Measurements from ENCODE around the gene SF3B1.
"Not testable (repeated sequence)": the region's sequence is repeated elsewhere in the genome, so short reads cannot be mapped to it uniquely, and the experiment has no call there.

The SF3B1 gene

DNA sequence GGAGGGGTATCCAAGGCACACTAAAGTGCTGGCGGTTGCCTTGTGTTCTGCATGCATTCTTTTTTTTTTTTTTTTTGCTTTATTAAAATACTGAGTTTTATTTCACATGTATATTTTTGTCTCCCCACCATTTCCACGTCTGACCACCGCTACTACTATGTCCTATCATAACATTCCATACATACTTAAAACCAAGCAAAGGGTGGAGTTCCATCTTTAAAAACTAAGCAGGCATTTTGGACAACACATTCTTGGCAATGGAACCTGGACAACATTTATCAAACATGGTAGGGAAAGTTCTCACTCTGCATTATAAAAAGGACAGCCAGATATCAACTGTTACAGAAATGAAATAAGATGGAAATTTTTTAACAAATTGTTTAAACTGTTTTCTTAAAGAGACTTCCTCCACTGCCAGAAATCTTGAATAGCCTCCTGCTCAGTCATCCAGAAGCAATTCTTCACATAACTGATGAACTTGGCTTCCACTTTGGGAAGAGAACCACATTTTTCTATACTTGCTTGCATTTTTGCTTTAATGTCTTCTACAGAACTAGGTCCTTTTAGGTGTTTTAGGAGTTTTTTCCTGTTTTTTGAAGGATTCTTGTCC is 55.4 kb downstream of the SF3B1 start:
- DNase-seq (ENCODE audit: low read depth in 2 of 3, low spot score in 1 of 3): not testable (repeated sequence)

GRCh38 chr2:197378494-197379307 is 56.1 kb downstream of the SF3B1 start:
- peak; percentile 30 to 69 (median 45) for DNase-seq (ENCODE audit: low read depth in 2 of 3, low spot score in 1 of 3)

GRCh38 chr2:197378086-197378485 is 56.7 kb downstream of the SF3B1 start:
- no peak for DNase-seq (ENCODE audit: low read depth in 2 of 3, low spot score in 1 of 3)

DNA sequence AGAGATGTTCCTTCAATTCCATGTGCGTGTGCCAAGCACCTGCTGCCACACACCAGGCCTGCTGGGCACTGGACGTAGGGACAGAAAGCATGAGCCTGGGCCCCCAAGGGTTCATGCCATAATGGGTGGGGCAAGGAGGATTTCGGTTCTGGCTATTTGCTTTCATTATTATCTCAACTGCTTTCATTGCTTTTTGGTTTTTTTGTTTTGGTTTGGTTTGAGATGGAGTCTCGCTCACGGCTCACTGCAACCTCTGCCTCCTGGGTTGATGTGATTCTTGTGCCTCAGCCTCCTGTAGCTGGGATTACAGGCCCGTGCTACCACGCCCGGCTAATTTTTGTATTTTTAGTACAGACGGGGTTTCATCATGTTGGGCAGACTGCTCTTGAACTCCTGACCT is 57.2 kb downstream of the SF3B1 start:
- DNase-seq (ENCODE audit: low read depth in 2 of 3, low spot score in 1 of 3): no peak

DNA sequence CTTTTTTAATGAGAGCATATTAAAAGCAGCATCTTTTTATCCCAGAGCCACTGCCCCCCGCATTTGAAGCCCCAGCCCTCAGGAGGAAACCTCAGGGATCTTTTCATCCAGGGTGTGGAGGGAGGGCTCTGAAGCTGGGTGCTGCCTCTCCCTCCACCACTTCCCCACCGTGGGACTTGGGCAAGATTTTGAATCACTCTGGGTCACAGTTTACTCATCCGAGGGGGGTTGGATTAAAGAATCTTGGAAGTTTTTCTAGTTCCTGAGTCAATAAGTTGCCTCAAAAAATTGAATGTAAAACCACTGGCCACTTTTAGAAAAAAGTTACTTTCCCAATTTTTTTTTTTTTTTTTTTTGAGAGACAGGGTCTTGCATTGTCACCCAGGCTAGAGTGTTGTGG is 62.2 kb downstream of the SF3B1 start:
- DNase-seq (ENCODE audit: low read depth in 2 of 3, low spot score in 1 of 3): no peak

DNA sequence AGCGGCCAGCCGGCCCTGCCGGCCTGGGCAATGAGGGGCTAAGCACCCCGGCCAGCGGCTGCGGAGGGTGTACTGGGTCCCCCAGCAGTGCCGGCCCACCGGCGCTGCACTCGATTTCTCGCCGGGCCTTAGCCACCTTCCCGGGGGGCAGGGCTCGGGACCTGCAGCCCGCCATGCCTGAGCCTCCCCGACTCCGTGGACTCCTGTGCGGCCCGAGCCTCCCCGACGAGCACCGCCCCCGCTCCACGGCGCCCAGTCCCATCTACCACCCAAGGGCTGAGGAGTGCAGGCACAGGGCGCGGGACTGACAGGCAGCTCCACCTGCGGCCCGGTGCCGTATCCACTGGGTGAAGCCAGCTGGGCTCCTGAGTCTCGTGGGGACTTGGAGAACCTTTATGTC is 64.2 kb downstream of the SF3B1 start:
- not testable (repeated sequence) for DNase-seq (ENCODE audit: low read depth in 2 of 3, low spot score in 1 of 3)

- no peak for DNase-seq (ENCODE audit: low read depth in 2 of 3, low spot score in 1 of 3)
Measured at GRCh38 chr2:197369933-197370320, 64.9 kb downstream of the SF3B1 start.

DNA sequence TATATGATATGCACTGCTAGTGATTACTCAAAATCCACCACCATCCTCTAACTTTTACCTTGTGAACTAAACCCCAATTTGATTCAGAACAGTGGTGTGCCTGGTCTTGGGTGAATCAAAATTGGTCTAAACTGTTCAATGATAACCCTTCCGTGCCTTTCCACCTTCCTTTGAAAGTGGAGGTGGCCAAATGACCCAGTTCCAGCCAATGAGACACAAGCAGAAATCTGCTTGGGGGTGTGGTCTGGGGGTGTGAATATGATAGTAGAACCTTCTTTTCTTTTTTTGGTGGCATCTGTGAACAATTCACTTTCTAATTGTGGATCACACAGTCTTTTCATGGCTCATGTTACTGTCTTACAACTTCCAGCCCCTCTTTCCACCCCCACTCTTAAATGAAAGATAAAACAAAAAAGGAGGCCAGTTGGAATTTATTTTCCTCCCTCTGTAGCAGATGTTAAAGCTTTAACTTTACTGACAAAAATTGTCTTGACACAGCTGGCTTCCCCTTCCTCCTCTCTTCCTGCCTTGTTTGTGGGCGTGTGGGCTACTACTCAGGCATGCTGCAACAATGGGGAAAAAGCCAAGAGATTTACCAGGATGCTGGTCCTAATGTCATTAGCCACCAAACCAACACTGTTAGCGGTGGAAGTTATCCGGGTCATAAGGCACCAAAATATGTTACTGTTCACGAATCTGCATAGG is 65.4 kb downstream of the SF3B1 start:
- no peak for DNase-seq (ENCODE audit: low read depth in 2 of 3, low spot score in 1 of 3)

GRCh38 chr2:197368412-197368811 is 66.4 kb downstream of the SF3B1 start:
- no peak for DNase-seq (ENCODE audit: low read depth in 2 of 3, low spot score in 1 of 3)

- no peak for DNase-seq (ENCODE audit: low read depth in 2 of 3, low spot score in 1 of 3)
Measured at GRCh38 chr2:197363998-197364397, 70.8 kb downstream of the SF3B1 start.

- DNase-seq (ENCODE audit: low read depth in 2 of 3, low spot score in 1 of 3): no peak
Measured at GRCh38 chr2:197360744-197361156, 74.1 kb downstream of the SF3B1 start.

GRCh38 chr2:197359859-197360258 is 75.0 kb downstream of the SF3B1 start:
- no peak for DNase-seq (ENCODE audit: low read depth in 2 of 3, low spot score in 1 of 3)

DNA sequence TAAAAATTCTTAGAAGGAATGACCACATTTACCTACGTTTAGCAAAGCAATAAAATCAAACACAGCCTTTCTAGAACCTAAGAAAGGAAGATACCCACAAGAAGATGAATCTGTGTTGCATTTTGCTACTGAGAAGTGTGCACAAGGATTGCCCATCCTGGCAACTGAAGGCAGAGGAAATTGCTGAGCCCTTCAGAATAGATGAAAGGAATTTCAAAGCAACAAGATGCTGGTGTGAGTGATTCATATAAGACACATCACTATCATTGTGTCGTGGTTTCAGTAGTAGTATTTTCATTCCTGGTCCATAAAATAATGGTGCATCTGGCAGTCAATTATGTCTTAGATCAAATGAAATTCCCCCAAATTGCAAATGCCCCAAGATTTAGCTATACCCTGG is 75.9 kb downstream of the SF3B1 start:
- no peak for DNase-seq (ENCODE audit: low read depth in 2 of 3, low spot score in 1 of 3)

GRCh38 chr2:197357986-197358385 is 76.8 kb downstream of the SF3B1 start:
- DNase-seq (ENCODE audit: low read depth in 2 of 3, low spot score in 1 of 3): no peak

DNA sequence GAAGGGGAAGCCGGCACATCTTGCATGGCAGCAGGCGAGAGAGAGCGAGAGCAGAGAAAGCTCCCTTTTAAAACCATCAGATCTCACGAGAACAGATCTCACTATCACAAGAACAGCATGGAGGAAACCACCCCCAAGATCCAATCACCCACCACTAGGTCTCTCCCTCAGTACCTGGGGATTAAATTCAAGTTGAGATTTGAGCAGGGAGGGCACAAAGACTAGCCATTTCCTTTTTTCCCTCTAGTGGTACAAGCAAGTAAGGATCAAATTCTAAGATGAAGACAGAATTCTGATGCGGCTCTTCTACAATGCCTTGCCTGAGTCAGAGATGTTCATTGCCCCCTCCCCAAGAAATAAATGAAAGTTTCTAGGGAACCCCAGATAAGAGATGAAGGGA is 78.7 kb downstream of the SF3B1 start:
- no peak for DNase-seq (ENCODE audit: low read depth in 2 of 3, low spot score in 1 of 3)

DNA sequence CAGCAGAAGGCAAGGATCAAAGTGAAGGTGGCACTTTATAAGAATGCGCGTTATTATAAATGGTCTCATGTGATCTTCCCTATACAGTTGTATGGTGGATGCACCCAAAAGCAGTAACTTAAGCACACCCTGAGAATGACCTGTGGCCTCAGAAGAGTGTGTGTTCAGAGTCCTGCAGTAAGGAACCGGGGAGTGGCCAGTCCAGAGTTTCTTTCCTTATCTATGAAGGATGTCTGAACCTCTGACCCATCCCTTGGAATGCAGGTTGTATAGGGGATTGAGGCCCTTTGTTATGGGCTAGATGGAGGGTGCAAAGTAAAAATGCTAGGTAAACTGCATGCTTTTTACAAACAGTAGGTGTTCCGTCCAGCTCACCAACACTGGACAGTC is 80.7 kb downstream of the SF3B1 start:
- no peak for DNase-seq (ENCODE audit: low read depth in 2 of 3, low spot score in 1 of 3)

GRCh38 chr2:197353393-197354168 is 81.2 kb downstream of the SF3B1 start:
- no peak for DNase-seq (ENCODE audit: low read depth in 2 of 3, low spot score in 1 of 3)

DNA sequence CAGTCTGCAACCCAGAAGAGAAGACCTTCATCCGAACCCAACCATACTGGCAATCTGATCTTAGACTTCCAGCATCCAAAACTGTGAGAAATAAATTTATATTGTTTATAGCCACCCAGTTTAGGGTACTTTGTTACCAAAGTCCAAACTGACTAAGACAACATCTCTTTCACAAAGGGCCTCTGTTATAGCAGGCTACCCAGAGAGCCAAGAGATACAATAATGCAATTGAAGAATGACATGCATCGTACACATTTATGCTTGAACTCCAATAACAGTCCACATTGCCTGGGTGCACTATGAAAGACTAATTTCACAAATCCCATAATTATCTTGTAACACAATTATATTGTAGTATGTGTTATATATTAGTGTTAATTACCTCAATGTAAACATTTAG is 85.1 kb downstream of the SF3B1 start:
- no peak for DNase-seq (ENCODE audit: low read depth in 2 of 3, low spot score in 1 of 3)

DNA sequence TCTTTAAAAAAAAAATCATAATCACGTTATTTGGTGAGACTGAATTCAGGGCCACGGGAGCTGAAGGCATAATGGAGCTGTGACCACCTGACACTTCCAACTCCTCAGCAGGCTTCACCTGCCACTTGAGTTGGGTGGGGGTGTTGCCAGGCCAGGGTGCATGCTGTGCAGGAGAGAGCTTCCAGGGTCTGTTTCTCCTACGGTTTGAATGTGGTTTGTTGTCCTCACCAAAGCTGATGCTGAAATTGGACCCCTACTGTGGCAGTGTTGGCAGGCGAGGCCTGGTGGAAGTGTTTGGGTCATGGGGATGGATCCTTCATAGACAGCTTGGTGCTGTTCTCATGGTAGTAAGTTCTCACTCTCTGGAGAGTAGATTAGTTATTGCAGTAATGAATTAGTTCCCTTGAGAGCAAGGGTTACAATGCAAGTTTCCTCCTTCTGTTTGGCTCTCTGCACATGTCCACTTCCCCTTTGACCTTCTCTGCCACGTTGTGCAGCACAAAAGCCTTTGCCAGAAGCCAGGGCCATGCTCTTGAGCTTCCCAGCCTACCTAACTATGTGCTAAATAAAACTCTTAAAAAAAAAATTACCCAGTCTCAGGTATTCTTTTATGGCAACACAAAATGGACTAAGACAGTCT is 86.0 kb downstream of the SF3B1 start:
- DNase-seq (ENCODE audit: low read depth in 2 of 3, low spot score in 1 of 3): no peak

DNA sequence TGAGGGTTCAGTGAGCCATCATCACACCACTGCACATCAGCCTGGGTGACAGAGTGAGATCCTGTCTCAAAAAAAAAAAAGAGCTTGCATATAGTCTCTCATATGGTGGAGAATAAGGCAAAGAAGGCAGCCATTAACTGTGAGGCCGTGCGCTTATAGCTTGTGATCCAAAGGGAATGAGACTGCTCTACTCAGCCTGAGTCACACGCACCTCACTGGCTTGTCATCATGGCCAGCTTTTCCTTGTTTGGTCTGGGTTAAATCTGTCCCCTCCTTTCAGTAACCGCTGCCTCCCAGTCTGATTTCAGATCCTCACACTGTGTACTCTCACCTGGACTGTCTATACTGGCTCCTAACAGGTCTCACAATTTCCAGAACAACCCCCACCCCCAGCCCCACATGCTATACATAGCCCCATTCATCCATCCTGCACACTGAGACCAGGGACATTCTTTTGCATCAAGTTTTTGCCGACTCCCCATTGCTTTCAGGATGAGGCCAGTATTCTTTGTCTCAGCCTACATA is 88.9 kb downstream of the SF3B1 start:
- DNase-seq (ENCODE audit: low read depth in 2 of 3, low spot score in 1 of 3): no peak

- not testable (repeated sequence) for DNase-seq (ENCODE audit: low read depth in 2 of 3, low spot score in 1 of 3)
Measured at GRCh38 chr2:197343968-197344367, 90.9 kb downstream of the SF3B1 start.

Measured in stimulated activated CD4-positive, alpha-beta T cell treated with anti-CD3 and anti-CD28 coated beads, Interleukin-12 subunit alpha, Interleukin-12 subunit beta, amount 100 ng/mL, for 48 hours (primary cell).